Measurements from ENCODE around the gene ARHGEF37.

- TF ChIP-seq NFRKB (IDR thresholded peaks at IDR 0.05) (no peak), FOXM1 (IDR thresholded peaks at IDR 0.05; ENCODE audit: borderline replicate concordance) (no peak), HDGF (IDR thresholded peaks at IDR 0.05; ENCODE audit: borderline replicate concordance) (no peak), SP1 (IDR thresholded peaks at IDR 0.05) (no peak), SUZ12 (IDR thresholded peaks at IDR 0.05) (no peak), ARNT (IDR thresholded peaks at IDR 0.05) (no peak), L3MBTL2 (conservative IDR thresholded peaks at IDR 0.05) (no peak), ZNF384 (IDR thresholded peaks at IDR 0.05) (no peak), CTBP1 (IDR thresholded peaks at IDR 0.05; ENCODE audit: borderline replicate concordance) (no peak)
Observed at GRCh38 chr5:149581192-149581861, at the start of gene ARHGEF37.
